ENCODE measurements around the gene GNAQ.

GRCh38 chr9:77725046-77725694, 306.4 kb downstream of the GNAQ start:
- TF ChIP-seq, protein P1, sequence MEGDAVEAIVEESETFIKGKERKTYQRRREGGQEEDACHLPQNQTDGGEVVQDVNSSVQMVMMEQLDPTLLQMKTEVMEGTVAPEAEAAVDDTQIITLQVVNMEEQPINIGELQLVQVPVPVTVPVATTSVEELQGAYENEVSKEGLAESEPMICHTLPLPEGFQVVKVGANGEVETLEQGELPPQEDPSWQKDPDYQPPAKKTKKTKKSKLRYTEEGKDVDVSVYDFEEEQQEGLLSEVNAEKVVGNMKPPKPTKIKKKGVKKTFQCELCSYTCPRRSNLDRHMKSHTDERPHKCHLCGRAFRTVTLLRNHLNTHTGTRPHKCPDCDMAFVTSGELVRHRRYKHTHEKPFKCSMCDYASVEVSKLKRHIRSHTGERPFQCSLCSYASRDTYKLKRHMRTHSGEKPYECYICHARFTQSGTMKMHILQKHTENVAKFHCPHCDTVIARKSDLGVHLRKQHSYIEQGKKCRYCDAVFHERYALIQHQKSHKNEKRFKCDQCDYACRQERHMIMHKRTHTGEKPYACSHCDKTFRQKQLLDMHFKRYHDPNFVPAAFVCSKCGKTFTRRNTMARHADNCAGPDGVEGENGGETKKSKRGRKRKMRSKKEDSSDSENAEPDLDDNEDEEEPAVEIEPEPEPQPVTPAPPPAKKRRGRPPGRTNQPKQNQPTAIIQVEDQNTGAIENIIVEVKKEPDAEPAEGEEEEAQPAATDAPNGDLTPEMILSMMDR (conservative IDR thresholded peaks at IDR 0.05): no peak
- TF ChIP-seq ZFX (IDR thresholded peaks at IDR 0.05): no peak
